Panc1 (cell line): ENCODE data around the gene DHRS12. TPM values are rescaled to one million over a fixed set of nuclear protein-coding genes. Genes with fewer than 3 reads are reported as not detected.

Experiments used
- ATAC-seq: fragments of 200-7000 bp; cut with Tn5 transposase; 2 replicates; pipeline ENCODE4 v1.9.1; 2020; ENCODE audit warnings: mild to moderate bottlenecking, moderate library complexity
- BruUV-seq: library from RNA; stranded (reverse); fragments of 400-500 nt; replicated peaks from 2 replicates; lab custom pipeline; 2021; lab: Mats Ljungman, UMichigan
- CTCF ChIA-PET: fragments of 300-600 bp; sonication (Branson Sonifier 250); formaldehyde crosslinking; loops from one replicate; lab custom pipeline; 2022; ENCODE audit warnings: antibody characterized with exemption; lab: Charles Lee
- POLR2A ChIA-PET: fragments of 300-600 bp; sonication (Branson Sonifier 250); formaldehyde crosslinking; loops from one replicate; lab custom pipeline; 2022; ENCODE audit warnings: antibody characterized with exemption; lab: Charles Lee
- DNase-seq: peaks from one replicate; pipeline ENCODE4 v3.0.0-alpha.2; 2010; ENCODE audit warnings: low read depth, low spot score
- H3K27ac ChIP-seq: 2 replicates; pipeline ENCODE4 v1.5.1; 2011; ENCODE audit warnings: mild to moderate bottlenecking, low read length, inconsistent platforms
- H3K27me3 ChIP-seq: fragments of 200-500 bp; sonication (Bioruptor generic); 2 replicates; pipeline ENCODE4 v1.6.0; 2014; ENCODE audit warnings: low read length, inconsistent platforms; ENCODE audit not compliant: control insufficient read depth, insufficient read depth
- H3K36me3 ChIP-seq: fragments of 200-500 bp; sonication (Bioruptor generic); 2 replicates; pipeline ENCODE4 v1.5.1; 2014; ENCODE audit warnings: inconsistent platforms, mild to moderate bottlenecking, low read length, moderate library complexity; ENCODE audit not compliant: control insufficient read depth, insufficient read depth
- H3K4me1 ChIP-seq: 2 replicates; pipeline ENCODE4 v1.5.1; 2011; ENCODE audit warnings: inconsistent platforms, mild to moderate bottlenecking, low read length, moderate library complexity; ENCODE audit not compliant: control insufficient read depth, insufficient read depth
- H3K4me3 ChIP-seq, 2 experiments: 2 replicates each; pipeline ENCODE4 v1.5.1; 2011 to 2012; ENCODE audit warnings: low read depth in 2 of 2, low read length in 2 of 2, mild to moderate bottlenecking in 2 of 2, inconsistent platforms in 1 of 2, moderate library complexity in 1 of 2
- H3K9me3 ChIP-seq: fragments of 200-500 bp; sonication (Bioruptor generic); 2 replicates; pipeline ENCODE4 v1.5.1; 2014; ENCODE audit warnings: low read depth, mild to moderate bottlenecking, inconsistent platforms, low read length, moderate library complexity; ENCODE audit not compliant: control insufficient read depth, insufficient read depth
- CTCF ChIP-seq: fragments of 450-650 bp; IDR thresholded peaks from 2 replicates; pipeline ENCODE4 v1.5.1; 2017; ENCODE audit warnings: mild to moderate bottlenecking
- POLR2AphosphoS5 ChIP-seq: IDR thresholded peaks from 2 replicates; pipeline ENCODE4 v1.6.1; 2012; ENCODE audit warnings: mild to moderate bottlenecking, low read depth, low read length, moderate library complexity
- REST ChIP-seq, 2 experiments: IDR thresholded peaks; 2 replicates each; pipeline ENCODE4 v1.6.1; 2011 to 2012; ENCODE audit warnings: low read depth in 2 of 2, control low read depth in 1 of 2, low read length in 1 of 2, mild to moderate bottlenecking in 1 of 2, moderate library complexity in 1 of 2; ENCODE audit not compliant: insufficient read depth in 1 of 2
- SIN3A ChIP-seq: IDR thresholded peaks from 2 replicates; pipeline ENCODE4 v1.6.1; 2012; ENCODE audit warnings: low read depth, mild to moderate bottlenecking, low read length, moderate library complexity, borderline replicate concordance; ENCODE audit not compliant: insufficient read depth
- TCF7L2 ChIP-seq: IDR thresholded peaks from 2 replicates; pipeline ENCODE4 v1.6.1; 2011; ENCODE audit warnings: mild to moderate bottlenecking, low read depth, low read length, inconsistent platforms
- in situ Hi-C: cut with HindIII; loops from 2 replicates; pipeline ENCODE4 v1.10.0; 2016; ENCODE audit warnings: low sequenced_read_pairs, low pct_unique_long_range_greater_than_20kb
- intact Hi-C: fragments of 100-400 bp; cut with micrococcal nuclease; formaldehyde crosslinking; loops from one replicate; pipeline ENCODE4 v1.10.0; 2022; ENCODE audit not compliant: unreplicated experiment
- total RNA-seq: library from RNA; stranded (reverse); gene quantifications from one replicate; pipeline ENCODE4 v1.2.1, GENCODE V29; 2021; ENCODE audit not compliant: unreplicated experiment

The DHRS12 gene
- total RNA-seq, 1 experiment from 2014 or later, result 10.7 TPM

DNA sequence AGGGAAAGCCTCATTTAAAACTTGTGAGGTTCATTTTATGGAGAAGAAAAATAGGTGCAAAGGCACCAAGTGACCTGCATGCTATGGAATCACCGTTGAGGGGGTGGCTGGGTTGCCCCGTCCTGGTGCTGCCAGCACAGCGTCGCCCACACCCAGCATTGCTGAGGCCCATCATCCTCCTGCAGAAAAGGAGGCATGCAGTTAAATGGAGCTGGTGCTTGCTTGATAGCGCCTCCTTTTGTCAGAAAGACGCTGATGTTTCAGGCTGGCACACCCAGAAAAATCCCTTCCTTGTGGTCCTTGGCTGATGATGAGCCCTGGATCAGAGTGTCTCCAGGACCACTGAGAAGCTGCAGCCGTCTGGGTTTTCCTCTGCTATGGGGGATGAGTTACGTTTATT is 36.9 kb downstream of the DHRS12 start:
- no TSS peak for BruUV-seq
- Histone ChIP-seq H3K4me3 (no peak overlapping the region), H3K36me3 (no peaks in the 10 kb centered on the region), H3K27me3 (no peaks in the 10 kb centered on the region), H3K9me3 (no peaks in the 10 kb centered on the region), H3K27ac (no peak overlapping the region), H3K4me1 (no peaks in the 10 kb centered on the region)
- intact Hi-C loops (loop anchor here (10.0 kb wide), 1 partner anchor 622 kb away; no protein-coding TSS in a partner anchor), in situ Hi-C loops (no loop called here)
- DNase-seq, result no peak
- no peak for TF ChIP-seq TCF7L2
- TF ChIP-seq CTCF, result peak; percentile 40
- ChIA-PET POLR2A (no interaction called here), CTCF (interaction anchor here (0.6 kb wide), 1 partner anchor 314 kb away, joined by 4 read pairs; the partner anchor contains the start of gene INTS6)
- no peak for ATAC-seq

DNA sequence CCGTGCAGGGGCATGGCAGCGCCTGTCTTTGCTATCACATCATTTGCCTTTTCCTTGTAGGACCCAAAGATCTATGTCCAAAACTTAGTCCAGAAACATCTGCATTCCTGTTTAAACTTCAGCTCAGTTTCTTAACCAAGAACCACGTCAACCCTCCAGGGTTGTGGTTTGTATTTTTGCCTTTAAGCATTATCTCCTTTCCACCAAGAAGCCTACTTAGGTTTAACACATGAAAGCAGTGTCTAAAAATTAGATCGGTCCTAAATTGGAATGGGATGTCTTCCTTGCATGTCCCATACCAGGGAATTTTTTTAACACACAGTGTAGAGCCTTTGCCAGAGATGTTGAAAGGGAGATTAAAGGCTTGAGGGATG is 38.8 kb downstream of the DHRS12 start:
- CTCF ChIA-PET, result no interaction called here
- POLR2A ChIA-PET, result no interaction called here
- Histone ChIP-seq H3K4me3 (no peak overlapping the region), H3K9me3 (no peaks in the 10 kb centered on the region), H3K27ac (no peak overlapping the region), H3K36me3 (no peaks in the 10 kb centered on the region), H3K27me3 (no peaks in the 10 kb centered on the region), H3K4me1 (no peaks in the 10 kb centered on the region)
- no TSS peak for BruUV-seq
- in situ Hi-C loops, result no loop called here
- intact Hi-C loops, result loop anchor here (10.0 kb wide), 1 partner anchor 620 kb away; no protein-coding TSS in a partner anchor
- ATAC-seq (no peak), DNase-seq (no peak)
- TF ChIP-seq POLR2AphosphoS5 (no peak), SIN3A (no peak), REST (IDR thresholded peaks at IDR 0.05; ENCODE audit: insufficient read depth in 1 of 2, low read depth in 2 of 2, low read length in 1 of 2) (no peak), CTCF (no peak), TCF7L2 (no peak)
